A549 (cell line): ENCODE data around the gene TMEM255A. TPM values are rescaled to one million over a fixed set of nuclear protein-coding genes. Genes with fewer than 3 reads are reported as not detected.

ENCODE experiments used
- ATAC-seq, 2 experiments: fragments of 200-7000 bp in 1 of 2; fragments of >200 bp in 1 of 2; cut with Nextera tagmentation in 1 of 2; cut with Tn5 transposase in 1 of 2; 3 replicates each; pipeline versions ENCODE4 v1.8.0 to v1.9.1; 2018 to 2020; ENCODE audit warnings: mild to moderate bottlenecking in 1 of 2, moderate library complexity in 1 of 2
- CTCF ChIA-PET: fragments of 300-600 bp; sonication (Branson Sonifier 250); formaldehyde crosslinking; extraction: SDS; loops from one replicate; lab custom pipeline; 2021; ENCODE audit warnings: antibody characterized with exemption, inconsistent platforms; lab: Yijun Ruan, JAX
- POLR2A ChIA-PET: fragments of 350-600 bp; formaldehyde crosslinking; extraction: SDS; loops from one replicate; lab custom pipeline; 2021; ENCODE audit warnings: antibody characterized with exemption, inconsistent platforms; lab: Yijun Ruan, JAX
- DNase-seq, 2 experiments: peaks; one replicate each; pipeline versions ENCODE4 v3.0.0 to v3.0.0-alpha.2; 2011 to 2016; ENCODE audit warnings: low read depth in 1 of 2, low spot score in 1 of 2
- FAIRE-seq: peaks from 2 replicates; lab custom pipeline; 2011; peaks lifted over from hg19 to GRCh38; lab: Jason Lieb, UNC
- H3K27ac ChIP-seq, 2 experiments: fragments of >200 bp; sonication (Bioruptor Twin); formaldehyde crosslinking; 3 replicates each; pipeline ENCODE4 v1.5.1; 2016 to 2017
- H3K4me1 ChIP-seq: fragments of >200 bp; sonication (Bioruptor Twin); formaldehyde crosslinking; 3 replicates; pipeline ENCODE4 v1.6.1; 2016
- H3K4me2 ChIP-seq: fragments of >200 bp; sonication (Bioruptor Twin); formaldehyde crosslinking; 3 replicates; pipeline ENCODE4 v1.6.1; 2016
- H3K4me3 ChIP-seq: fragments of >200 bp; sonication (Bioruptor Twin); formaldehyde crosslinking; 3 replicates; pipeline ENCODE4 v1.5.1; 2016
- H3K9me3 ChIP-seq: fragments of >200 bp; sonication (Bioruptor Twin); formaldehyde crosslinking; 3 replicates; pipeline ENCODE4 v1.6.1; 2016
- ATOH8 ChIP-seq: fragments of 250-450 bp; sonication (Bioruptor Pico); IDR thresholded peaks from 2 replicates; pipeline ENCODE4 v1.5.0; 2020; ENCODE audit warnings: low read depth, mild to moderate bottlenecking, moderate library complexity
- BHLHE40 ChIP-seq: IDR thresholded peaks from 2 replicates; pipeline ENCODE4 v1.6.1; 2012; ENCODE audit warnings: low read depth, low read length, inconsistent platforms
- CBX2 ChIP-seq: fragments of 200-600 bp; sonication (generic); IDR thresholded peaks from 2 replicates; pipeline ENCODE4 v1.6.1; 2016; ENCODE audit warnings: low read depth, mild to moderate bottlenecking, borderline replicate concordance
- CBX8 ChIP-seq: fragments of 200-600 bp; sonication (generic); IDR thresholded peaks from 2 replicates; pipeline ENCODE4 v1.6.1; 2016
- CEBPB ChIP-seq, 2 experiments: fragments of >200 bp in 1 of 2; sonication (Bioruptor Twin) in 1 of 2; formaldehyde crosslinking in 1 of 2; IDR thresholded peaks; 2 replicates each; pipeline ENCODE4 v1.6.1; 2012 to 2016
- CHD2 ChIP-seq: fragments of 150-350 bp; IDR thresholded peaks from 2 replicates; pipeline ENCODE4 v1.6.1; 2014; ENCODE audit warnings: low read length; ENCODE audit not compliant: partially characterized antibody
- CHD4 ChIP-seq: fragments of 200-600 bp; sonication (generic); IDR thresholded peaks from 2 replicates; pipeline ENCODE4 v1.6.1; 2016; ENCODE audit warnings: antibody characterized with exemption, mild to moderate bottlenecking, borderline replicate concordance
- CTCF ChIP-seq: fragments of >200 bp; sonication (Bioruptor Twin); formaldehyde crosslinking; IDR thresholded peaks from 3 replicates; pipeline ENCODE4 v1.5.1; 2016
- E2F6 ChIP-seq: IDR thresholded peaks from 2 replicates; pipeline ENCODE4 v1.6.1; 2012; ENCODE audit warnings: low read depth, borderline replicate concordance
- ELK1 ChIP-seq: fragments of 150-350 bp; IDR thresholded peaks from 2 replicates; pipeline ENCODE4 v1.6.1; 2014; ENCODE audit warnings: low read depth, mild to moderate bottlenecking, low read length
- ESRRA ChIP-seq: fragments of 150-350 bp; IDR thresholded peaks from 2 replicates; pipeline ENCODE4 v1.6.1; 2014; ENCODE audit warnings: mild to moderate bottlenecking, low read length, borderline replicate concordance
- FOSL2 ChIP-seq, 2 experiments: fragments of 450-650 bp in 1 of 2; fragments of >200 bp in 1 of 2; sonication (Bioruptor Twin) in 1 of 2; formaldehyde crosslinking; IDR thresholded peaks; 2 replicates each; pipeline versions ENCODE4 v1.5.0 to v1.6.1; 2016 to 2020; ENCODE audit warnings: mild to moderate bottlenecking in 1 of 2, moderate library complexity in 1 of 2
- FOXS1 ChIP-seq: fragments of 250-450 bp; sonication (Bioruptor Pico); IDR thresholded peaks from 2 replicates; pipeline ENCODE4 v1.5.0; 2020; ENCODE audit warnings: mild to moderate bottlenecking, moderate library complexity
- HES2 ChIP-seq: fragments of >200 bp; sonication (Bioruptor Twin); formaldehyde crosslinking; IDR thresholded peaks from 2 replicates; pipeline ENCODE4 v1.6.1; 2016
- HOXA7 ChIP-seq: fragments of 250-450 bp; sonication (Bioruptor Pico); IDR thresholded peaks from 2 replicates; pipeline ENCODE4 v1.5.0; 2020; ENCODE audit warnings: mild to moderate bottlenecking, moderate library complexity
- JUN ChIP-seq, 2 experiments: fragments of >200 bp; sonication (Bioruptor Twin); formaldehyde crosslinking; IDR thresholded peaks; 2 replicates in 1 of 2; 3 replicates in 1 of 2; pipeline ENCODE4 v1.6.1; 2016 to 2017
- KDM5A ChIP-seq: fragments of 200-600 bp; sonication (generic); IDR thresholded peaks from 2 replicates; pipeline ENCODE4 v1.6.1; 2016; ENCODE audit warnings: antibody characterized with exemption, mild to moderate bottlenecking
- MAX ChIP-seq: IDR thresholded peaks from 2 replicates; pipeline ENCODE4 v1.6.1; 2012
- NR3C1 ChIP-seq: fragments of >200 bp; sonication (Bioruptor Twin); formaldehyde crosslinking; IDR thresholded peaks from 3 replicates; pipeline ENCODE4 v1.6.1; 2017
- PBX3 ChIP-seq: IDR thresholded peaks from 2 replicates; pipeline ENCODE4 v1.6.1; 2012
- PHF8 ChIP-seq: fragments of 200-600 bp; sonication (generic); IDR thresholded peaks from 2 replicates; pipeline ENCODE4 v1.6.1; 2016; ENCODE audit warnings: low read depth, mild to moderate bottlenecking, antibody characterized with exemption, moderate library complexity, borderline replicate concordance
- POLR2AphosphoS2 ChIP-seq: conservative IDR thresholded peaks from 2 replicates; pipeline ENCODE4 v1.6.1; 2012; ENCODE audit warnings: low read length, improper control_type of control experiment, inconsistent platforms
- RAD21 ChIP-seq, 2 experiments: fragments of >200 bp in 1 of 2; sonication (Bioruptor Twin) in 1 of 2; formaldehyde crosslinking in 1 of 2; IDR thresholded peaks in 1 of 2; conservative IDR thresholded peaks in 1 of 2; 2 replicates in 1 of 2; 3 replicates in 1 of 2; pipeline ENCODE4 v1.6.1; 2012 to 2018; ENCODE audit warnings: inconsistent platforms in 1 of 2
- RFX5 ChIP-seq: fragments of 450-650 bp; IDR thresholded peaks from 2 replicates; pipeline ENCODE4 v1.7.1; 2014; ENCODE audit warnings: antibody characterized with exemption, mild to moderate bottlenecking, moderate library complexity
- RNF2 ChIP-seq: fragments of 200-600 bp; sonication (generic); IDR thresholded peaks from 2 replicates; pipeline ENCODE4 v1.6.1; 2016; ENCODE audit warnings: low read depth, mild to moderate bottlenecking, antibody characterized with exemption, moderate library complexity, borderline replicate concordance
- ZNF302 ChIP-seq: fragments of 250-450 bp; sonication (Bioruptor Pico); IDR thresholded peaks from 2 replicates; pipeline ENCODE4 v1.9.0; 2021; ENCODE audit warnings: inconsistent platforms, mild to moderate bottlenecking, moderate library complexity
- WGBS: methylation state at CpG from one replicate; pipeline ENCODE4 v1.1.6; 2017; ENCODE audit errors: missing lambda C conversion rate; 5-methylcytosine and 5-hydroxymethylcytosine counted together
- polyA minus RNA-seq: library from RNA; depleted of rRNA, polyadenylated mRNA; stranded (reverse); fragments of >200 nt; gene quantifications from 2 replicates; pipeline ENCODE4 v1.2.3, GENCODE V29; 2011; rRNA and poly(A)+ RNA removed
- polyA plus RNA-seq, 4 experiments: library from polyadenylated mRNA; depleted of rRNA in 3 of 4; stranded (reverse); fragments of >200 nt; fragmentation: RNase III in 1 of 4; extraction: RNeasy Plus Mini Kit Qiagen cat#74134 plus additional on column Dnase treatment in 1 of 4; gene quantifications; 2 replicates in 3 of 4; 3 replicates in 1 of 4; pipeline ENCODE4 v1.2.3, GENCODE V29; 2011 to 2017

TMEM255A gene
- 0.03 and 0.16 TPM in 2 replicates for polyA plus RNA-seq (2011; rRNA removed)
- 0.03 and 0.04 TPM in 2 replicates for polyA plus RNA-seq (2012; cell fraction: cytosol; rRNA removed)
- polyA plus RNA-seq (2012; cell fraction: nucleus; rRNA removed) = 0.01 and 0.04 TPM in 2 replicates
- 0.03 TPM in 1 of 3 replicates, not detected in the others for polyA plus RNA-seq (2017; fragmentation: RNase III; extraction: RNeasy Plus Mini Kit Qiagen cat#74134 plus additional on column Dnase treatment)
- not detected in 2 replicates for polyA minus RNA-seq

GRCh38 chrX:120310861-120311726 lies at the start of gene TMEM255A:
TSS of gene TMEM255A (minus strand) at chrX:120311461. CDS start at chrX:120311309, 152 bp downstream.
- ATAC-seq (peak; percentile 9 to 40; a peak in 3 of 6 replicates), FAIRE-seq (no peak), DNase-seq (peak in 1 of 2 experiments; percentile 15)
- Histone ChIP-seq H3K4me3 (peak within 1 kb of the TSS; percentile 32), H3K27ac (no peak within 1 kb of the TSS), H3K4me1 (peaks cover 7% of the 10 kb centered on the region; the same call in 2 of the 3 replicates), H3K4me2 (peak within 1 kb of the TSS; percentile 72), H3K9me3 (no peaks in the 10 kb centered on the region)
- ChIA-PET CTCF (interaction anchor here (0.6 to 1.8 kb wide), 3 partner anchors 29 to 133 kb away, joined by 3 to 5 read pairs (median 3); partner anchors contain the start of gene ZBTB33), POLR2A (no interaction called here)
- TF ChIP-seq FOXS1 = no peak
- TF ChIP-seq BHLHE40 = no peak
- no peak for TF ChIP-seq CBX2
- TF ChIP-seq PBX3 = no peak
- TF ChIP-seq KDM5A = no peak
- TF ChIP-seq NR3C1 = no peak
- TF ChIP-seq RFX5 = no peak
- TF ChIP-seq ELK1 = no peak
- TF ChIP-seq FOSL2 (IDR thresholded peaks at IDR 0.05) = no peak
- TF ChIP-seq FOSL2 (CRISPR knock-in tag; IDR thresholded peaks at IDR 0.05) = no peak
- TF ChIP-seq RNF2 = 0 out of 2 replicates have a peak, but pooled peaks have one; percentile 31
- peak; percentile 79; the same call in 1 of the 2 replicates for TF ChIP-seq CBX8
- no peak for TF ChIP-seq CHD2
- no peak for TF ChIP-seq CEBPB (IDR thresholded peaks at IDR 0.05)
- 11% methylated on average over 26 of the region's 49 CpGs for WGBS

- Histone ChIP-seq H3K27ac (no peak overlapping the region), H3K9me3 (no peaks in the 10 kb centered on the region), H3K4me2 (no peak overlapping the region), H3K4me3 (no peak overlapping the region), H3K4me1 (no peaks in the 10 kb centered on the region)
- peak in 1 of 2 experiments; percentile 50; a peak in 1 of 6 replicates for ATAC-seq
- no peak for DNase-seq
- WGBS = 4% methylated on average over 6 of the region's 7 CpGs
- no peak for FAIRE-seq
- CTCF ChIA-PET = no interaction called here
- POLR2A ChIA-PET = no interaction called here
- TF ChIP-seq JUN (IDR thresholded peaks at IDR 0.05) (no peak), RFX5 (no peak), HOXA7 (CRISPR knock-in tag) (no peak), HES2 (no peak), FOSL2 (IDR thresholded peaks at IDR 0.05) (no peak), FOSL2 (CRISPR knock-in tag; IDR thresholded peaks at IDR 0.05) (no peak), CHD4 (no peak), ZNF302 (CRISPR knock-in tag) (no peak), RAD21 (conservative IDR thresholded peaks at IDR 0.05 in 1 of 2, IDR thresholded peaks at IDR 0.05 in 1 of 2) (no peak), ESRRA (no peak), CBX8 (no peak), POLR2AphosphoS2 (no peak), ATOH8 (CRISPR knock-in tag) (no peak), CTCF (no peak), CHD2 (no peak), E2F6 (no peak), PHF8 (no peak), MAX (no peak), RNF2 (no peak)
Measured at GRCh38 chrX:120358737-120359456, 47.6 kb upstream of the TMEM255A start.
